ENCODE measurements around the gene EZR.

The EZR gene

DNA sequence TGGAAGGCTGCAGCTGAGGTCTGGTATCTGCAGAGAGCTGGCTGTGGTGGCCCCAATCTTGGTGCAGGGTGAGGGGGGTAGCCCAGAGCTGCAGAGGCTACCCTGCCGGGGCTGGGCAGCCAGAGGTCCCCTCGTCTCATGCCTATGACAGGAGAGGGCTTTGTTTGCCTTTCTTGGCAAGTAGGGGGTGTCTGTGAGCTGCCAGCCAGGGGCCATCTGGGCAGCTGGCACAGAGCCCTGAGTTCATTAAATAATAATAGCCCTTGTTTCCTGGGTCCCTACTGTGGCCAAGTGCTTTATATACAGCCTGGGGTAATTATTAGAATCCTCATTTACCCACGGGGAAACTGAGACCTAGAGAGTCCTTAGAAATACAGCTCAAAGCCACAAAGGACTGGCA, 66.6 kb downstream of the EZR start:
- no peaks in the 10 kb centered on the region for H3K36me3 ChIP-seq (ENCODE audit: insufficient read depth, insufficient read length, low read length)
- H3K4me1 ChIP-seq (ENCODE audit: insufficient read depth, insufficient read length): peaks cover 6% of the 10 kb centered on the region
- H3K4me3 ChIP-seq (ENCODE audit: insufficient read length, low read depth): no peak overlapping the region
- no peaks in the 10 kb centered on the region for H3K27me3 ChIP-seq (ENCODE audit: insufficient read depth, insufficient read length)
- H3K9ac ChIP-seq (ENCODE audit: insufficient read length, low read depth): no peak overlapping the region
- no peak for DNase-seq (ENCODE audit: low read depth, low spot score)
- TF ChIP-seq ZNF274 (IDR thresholded peaks at IDR 0.05; ENCODE audit: low read depth, low read length) (no peak), SUZ12 (IDR thresholded peaks at IDR 0.05; ENCODE audit: extremely low read depth, insufficient read depth, insufficient read length) (no peak)
- H3K9me3 ChIP-seq (ENCODE audit: insufficient read depth, low read length): no peaks in the 10 kb centered on the region

- Histone ChIP-seq H3K4me3 (ENCODE audit: insufficient read length, low read depth) (no peak overlapping the region), H3K36me3 (ENCODE audit: insufficient read depth, insufficient read length, low read length) (no peaks in the 10 kb centered on the region), H3K9me3 (ENCODE audit: insufficient read depth, low read length) (no peaks in the 10 kb centered on the region), H3K27me3 (ENCODE audit: insufficient read depth, insufficient read length) (no peaks in the 10 kb centered on the region), H3K4me1 (ENCODE audit: insufficient read depth, insufficient read length) (peaks cover 3% of the 10 kb centered on the region), H3K9ac (ENCODE audit: insufficient read length, low read depth) (no peak overlapping the region)
- no peak for DNase-seq (ENCODE audit: low read depth, low spot score)
- TF ChIP-seq YY1 (IDR thresholded peaks at IDR 0.05; ENCODE audit: insufficient read depth, insufficient read length) (no peak), SUZ12 (IDR thresholded peaks at IDR 0.05; ENCODE audit: extremely low read depth, insufficient read depth, insufficient read length) (no peak), ZNF274 (IDR thresholded peaks at IDR 0.05; ENCODE audit: low read depth, low read length) (no peak)
These were observed 67.2 kb downstream of the EZR start for GRCh38 chr6:158751921-158752320.

DNA sequence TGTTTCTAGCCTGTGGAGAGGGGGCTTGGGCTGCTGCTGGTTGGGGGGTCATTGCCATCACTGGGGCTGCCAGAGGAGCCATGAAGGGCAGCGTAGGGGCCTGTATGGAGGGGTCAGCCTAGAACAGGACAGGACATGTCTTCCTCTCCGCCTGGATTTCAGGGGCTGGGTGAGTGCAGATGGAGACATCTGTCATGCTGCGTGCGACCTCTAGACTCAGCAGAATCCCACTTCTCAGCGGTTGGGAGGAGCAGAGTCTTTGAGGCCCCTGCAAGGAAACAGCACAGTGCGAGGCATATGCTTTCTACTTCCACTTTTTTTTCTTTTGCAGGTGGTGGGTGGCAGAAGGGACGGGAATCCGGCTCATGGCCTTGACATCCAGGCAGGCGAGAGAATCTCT, 67.9 kb downstream of the EZR start:
- Histone ChIP-seq H3K9me3 (ENCODE audit: insufficient read depth, low read length) (no peaks in the 10 kb centered on the region), H3K4me1 (ENCODE audit: insufficient read depth, insufficient read length) (peaks cover 2% of the 10 kb centered on the region), H3K9ac (ENCODE audit: insufficient read length, low read depth) (no peak overlapping the region), H3K36me3 (ENCODE audit: insufficient read depth, insufficient read length, low read length) (no peaks in the 10 kb centered on the region), H3K4me3 (ENCODE audit: insufficient read length, low read depth) (no peak overlapping the region), H3K27me3 (ENCODE audit: insufficient read depth, insufficient read length) (no peaks in the 10 kb centered on the region)
- no peak for DNase-seq (ENCODE audit: low read depth, low spot score)
- TF ChIP-seq YY1 (IDR thresholded peaks at IDR 0.05; ENCODE audit: insufficient read depth, insufficient read length) (no peak), ZNF274 (IDR thresholded peaks at IDR 0.05; ENCODE audit: low read depth, low read length) (no peak), SUZ12 (IDR thresholded peaks at IDR 0.05; ENCODE audit: extremely low read depth, insufficient read depth, insufficient read length) (no peak)

GRCh38 chr6:158744986-158745430, 74.2 kb downstream of the EZR start:
- no peak for TF ChIP-seq YY1 (IDR thresholded peaks at IDR 0.05; ENCODE audit: insufficient read depth, insufficient read length)
- TF ChIP-seq ZNF274 (IDR thresholded peaks at IDR 0.05; ENCODE audit: low read depth, low read length): no peak
- no peak for TF ChIP-seq SUZ12 (IDR thresholded peaks at IDR 0.05; ENCODE audit: extremely low read depth, insufficient read depth, insufficient read length)
- Histone ChIP-seq H3K27me3 (ENCODE audit: insufficient read depth, insufficient read length) (no peaks in the 10 kb centered on the region), H3K4me3 (ENCODE audit: insufficient read length, low read depth) (no peak overlapping the region), H3K9me3 (ENCODE audit: insufficient read depth, low read length) (0 out of 2 replicates have a peak, but pooled peaks cover under 1% of the 10 kb centered on the region), H3K36me3 (ENCODE audit: insufficient read depth, insufficient read length, low read length) (no peaks in the 10 kb centered on the region), H3K9ac (ENCODE audit: insufficient read length, low read depth) (no peak overlapping the region), H3K4me1 (ENCODE audit: insufficient read depth, insufficient read length) (no peaks in the 10 kb centered on the region)
- no peak for DNase-seq (ENCODE audit: low read depth, low spot score)

DNA sequence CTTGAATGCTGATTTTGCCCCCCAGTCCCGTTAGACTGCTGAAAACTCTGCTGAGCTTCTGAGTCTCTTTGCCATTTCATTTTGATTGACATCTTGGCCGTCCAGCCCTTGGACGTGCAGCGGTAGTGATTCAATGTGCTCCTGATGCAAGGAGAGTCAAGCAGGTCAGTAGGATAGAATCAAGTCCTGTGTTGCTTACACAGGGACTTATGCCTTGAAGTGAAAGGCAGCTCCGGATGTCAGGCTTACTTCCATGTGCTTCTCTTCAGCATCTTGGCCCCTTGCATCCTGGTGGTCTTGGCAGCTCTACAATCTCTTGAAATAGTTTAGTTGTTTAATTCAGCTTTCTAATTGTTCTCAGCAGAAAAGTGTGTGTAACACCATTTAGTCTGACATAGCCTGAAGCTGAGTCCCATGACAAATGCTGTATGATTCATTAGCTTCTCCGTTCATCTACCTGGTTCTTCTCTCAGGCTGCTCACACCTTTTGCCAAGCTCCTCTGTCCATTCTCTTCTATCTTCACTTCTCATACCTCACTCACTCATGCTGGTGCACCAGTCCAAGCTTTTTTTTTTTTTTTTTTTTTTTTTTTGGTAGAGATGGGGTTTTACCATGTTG, 76.0 kb downstream of the EZR start:
- TF ChIP-seq ZNF274 (IDR thresholded peaks at IDR 0.05; ENCODE audit: low read depth, low read length) (no peak), SUZ12 (IDR thresholded peaks at IDR 0.05; ENCODE audit: extremely low read depth, insufficient read depth, insufficient read length) (no peak), YY1 (IDR thresholded peaks at IDR 0.05; ENCODE audit: insufficient read depth, insufficient read length) (no peak)
- Histone ChIP-seq H3K27me3 (ENCODE audit: insufficient read depth, insufficient read length) (no peaks in the 10 kb centered on the region), H3K36me3 (ENCODE audit: insufficient read depth, insufficient read length, low read length) (no peaks in the 10 kb centered on the region), H3K4me1 (ENCODE audit: insufficient read depth, insufficient read length) (no peaks in the 10 kb centered on the region), H3K4me3 (ENCODE audit: insufficient read length, low read depth) (no peak overlapping the region), H3K9ac (ENCODE audit: insufficient read length, low read depth) (no peak overlapping the region), H3K9me3 (ENCODE audit: insufficient read depth, low read length) (peaks cover 9% of the 10 kb centered on the region; the same call in 1 of the 2 replicates)
- DNase-seq (ENCODE audit: low read depth, low spot score): no peak

DNA sequence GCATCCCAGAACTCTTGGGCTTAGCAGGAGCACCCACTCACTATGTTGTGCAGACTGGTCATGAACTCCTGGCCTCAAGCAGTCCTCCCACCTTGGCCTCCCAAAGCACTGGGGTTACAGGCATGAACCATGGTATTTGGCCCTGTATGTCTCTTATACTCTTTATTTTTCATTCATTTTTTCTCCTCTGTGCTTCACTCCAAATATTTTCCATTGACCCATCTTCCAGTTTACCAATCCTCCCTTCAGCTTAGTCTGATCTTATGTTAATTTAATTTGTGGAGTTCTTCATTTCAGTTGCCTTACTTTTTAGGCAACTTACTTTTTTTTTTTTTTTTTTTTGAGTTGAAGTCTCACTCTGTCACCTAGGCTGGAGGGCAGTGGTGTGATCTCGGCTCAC, 79.5 kb downstream of the EZR start:
- H3K27me3 ChIP-seq (ENCODE audit: insufficient read depth, insufficient read length): no peaks in the 10 kb centered on the region
- no peak for DNase-seq (ENCODE audit: low read depth, low spot score)
- no peaks in the 10 kb centered on the region for H3K36me3 ChIP-seq (ENCODE audit: insufficient read depth, insufficient read length, low read length)
- no peaks in the 10 kb centered on the region for H3K4me1 ChIP-seq (ENCODE audit: insufficient read depth, insufficient read length)
- H3K9ac ChIP-seq (ENCODE audit: insufficient read length, low read depth): no peak overlapping the region
- H3K4me3 ChIP-seq (ENCODE audit: insufficient read length, low read depth): no peak overlapping the region
- H3K9me3 ChIP-seq (ENCODE audit: insufficient read depth, low read length): peaks cover 12% of the 10 kb centered on the region; the same call in 1 of the 2 replicates
- TF ChIP-seq SUZ12 (IDR thresholded peaks at IDR 0.05; ENCODE audit: extremely low read depth, insufficient read depth, insufficient read length) (no peak), ZNF274 (IDR thresholded peaks at IDR 0.05; ENCODE audit: low read depth, low read length) (no peak), YY1 (IDR thresholded peaks at IDR 0.05; ENCODE audit: insufficient read depth, insufficient read length) (no peak)

GRCh38 chr6:158737710-158738615, 81.2 kb downstream of the EZR start:
- no peaks in the 10 kb centered on the region for H3K4me1 ChIP-seq (ENCODE audit: insufficient read depth, insufficient read length)
- DNase-seq (ENCODE audit: low read depth, low spot score): no peak

More at GRCh38 chr6:158737710-158738615, 81.2 kb downstream of the EZR start:
- Histone ChIP-seq H3K27me3 (ENCODE audit: insufficient read depth, insufficient read length) (no peaks in the 10 kb centered on the region), H3K9me3 (ENCODE audit: insufficient read depth, low read length) (peaks cover 20% of the 10 kb centered on the region; the same call in 1 of the 2 replicates), H3K36me3 (ENCODE audit: insufficient read depth, insufficient read length, low read length) (no peaks in the 10 kb centered on the region), H3K9ac (ENCODE audit: insufficient read length, low read depth) (no peak overlapping the region), H3K4me3 (ENCODE audit: insufficient read length, low read depth) (no peak overlapping the region)
- TF ChIP-seq ZNF274 (IDR thresholded peaks at IDR 0.05; ENCODE audit: low read depth, low read length) (no peak), YY1 (IDR thresholded peaks at IDR 0.05; ENCODE audit: insufficient read depth, insufficient read length) (no peak), SUZ12 (IDR thresholded peaks at IDR 0.05; ENCODE audit: extremely low read depth, insufficient read depth, insufficient read length) (no peak)

Data from NT2/D1 (cell line).